Hematopoietic multipotent progenitor cell treated with erythropoietin and hydrocortisone succinate and interleukin-3 and kit ligand, for 6 days (in vitro differentiated cells): ENCODE measurements around the gene ZEB1.
A peak's percentile ranks its signal among the peaks of the same experiment; 100 is the strongest.
"Not testable (repeated sequence)": the region's sequence is repeated elsewhere in the genome, so short reads cannot be mapped to it uniquely, and the experiment has no call there.

Experiments
- DNase-seq: peaks from one replicate; pipeline ENCODE4 v3.0.0-alpha.2; 2015

The ZEB1 gene

GRCh38 chr10:31427334-31427733, 108.3 kb downstream of the ZEB1 start:
- DNase-seq: not testable (repeated sequence)

- not testable (repeated sequence) for DNase-seq
Measured at GRCh38 chr10:31428499-31428898, 109.5 kb downstream of the ZEB1 start.

DNA sequence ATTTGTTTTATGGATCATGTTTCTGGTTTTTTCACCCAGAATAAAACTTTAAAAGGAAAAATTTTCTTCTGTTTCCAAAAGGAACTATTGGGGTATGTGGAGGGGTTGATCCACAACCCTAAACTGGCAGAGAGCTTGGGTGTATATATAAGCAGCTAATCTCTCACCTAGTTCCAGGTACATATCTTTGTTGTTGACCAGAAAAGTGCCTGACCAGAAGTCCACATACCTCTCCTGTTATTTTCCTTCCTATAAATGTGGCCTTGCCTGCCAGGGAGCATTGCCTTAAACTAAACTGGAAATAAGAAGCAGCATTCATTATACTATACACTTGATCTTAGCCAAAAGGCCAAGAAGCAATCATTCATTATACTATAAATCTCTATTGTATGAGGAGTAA, 112.0 kb downstream of the ZEB1 start:
- no peak for DNase-seq

DNA sequence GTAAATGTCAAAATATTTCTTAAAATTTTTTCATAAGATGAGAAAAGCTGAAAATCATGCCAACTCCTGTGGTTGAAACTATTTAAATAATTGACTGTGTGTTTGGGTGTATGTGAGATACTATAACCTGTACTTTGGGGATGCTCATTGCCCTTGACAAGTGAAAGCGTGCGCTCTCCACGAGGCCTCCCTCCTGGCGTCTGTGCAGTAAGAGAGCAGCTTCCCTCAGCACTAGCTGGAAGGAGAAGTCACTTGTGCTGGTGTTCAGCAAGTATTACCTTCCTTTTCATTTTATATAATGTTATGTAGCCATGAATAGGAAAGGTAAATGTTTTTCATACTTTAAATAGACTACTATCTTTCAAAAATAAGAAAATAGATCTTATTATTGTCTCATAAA, 118.9 kb downstream of the ZEB1 start:
- no peak for DNase-seq

GRCh38 chr10:31451766-31452165, 132.8 kb downstream of the ZEB1 start:
- no peak for DNase-seq

DNA sequence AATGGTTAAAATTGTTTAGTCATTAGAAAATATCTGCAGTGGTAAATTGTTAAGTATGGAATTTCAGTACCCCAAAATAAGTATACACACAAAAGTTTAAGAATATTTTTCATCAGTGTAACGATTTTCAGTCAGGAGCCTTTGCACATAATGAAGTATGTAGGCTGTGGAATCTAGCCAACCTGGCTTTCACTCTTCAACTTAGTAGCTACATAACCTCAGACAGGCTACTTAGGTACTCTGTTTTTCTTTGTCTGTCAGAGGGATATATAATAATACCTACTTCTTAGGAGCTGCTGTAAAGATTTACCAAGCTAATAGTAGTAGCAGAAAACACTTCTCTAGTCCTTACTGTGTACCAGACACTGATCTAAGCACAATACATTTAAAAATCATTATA, 137.5 kb downstream of the ZEB1 start:
- no peak for DNase-seq

DNA sequence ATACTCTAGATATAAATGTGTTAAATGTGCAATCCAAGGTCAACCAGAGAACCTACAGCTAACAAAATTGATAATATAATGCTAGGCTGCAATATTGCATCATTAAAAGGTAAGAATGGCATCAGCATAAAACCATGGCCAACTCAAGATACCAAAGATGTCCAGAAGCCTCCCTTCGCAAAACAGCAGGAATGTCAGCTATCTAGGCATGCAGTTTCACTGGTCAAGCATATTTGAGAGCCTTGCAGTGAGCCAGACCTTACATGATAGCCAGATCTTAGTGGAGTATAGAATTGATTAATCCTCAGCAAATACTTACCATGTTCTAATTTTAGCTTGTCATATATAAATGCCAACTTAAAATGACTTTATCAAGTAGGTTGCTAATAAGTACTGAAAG, 138.8 kb downstream of the ZEB1 start:
- DNase-seq: no peak

DNA sequence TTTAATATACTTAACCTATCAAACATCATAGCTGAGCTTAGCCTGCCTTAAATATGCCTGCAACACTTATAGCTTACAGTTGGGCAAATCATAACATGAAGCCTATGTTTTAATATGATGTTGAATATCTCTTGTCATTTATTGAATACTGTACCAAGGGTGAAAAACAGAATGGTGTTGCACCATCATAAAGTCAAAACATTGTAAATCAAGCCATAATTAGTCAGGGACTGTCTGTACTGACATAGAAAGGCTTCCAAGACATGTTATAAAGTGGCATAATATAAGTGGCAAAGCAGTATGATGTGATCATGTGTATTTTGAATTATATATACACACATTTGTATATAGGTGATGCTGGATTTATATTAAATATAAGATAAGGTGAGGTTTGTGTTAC, 140.0 kb downstream of the ZEB1 start:
- DNase-seq: no peak

DNA sequence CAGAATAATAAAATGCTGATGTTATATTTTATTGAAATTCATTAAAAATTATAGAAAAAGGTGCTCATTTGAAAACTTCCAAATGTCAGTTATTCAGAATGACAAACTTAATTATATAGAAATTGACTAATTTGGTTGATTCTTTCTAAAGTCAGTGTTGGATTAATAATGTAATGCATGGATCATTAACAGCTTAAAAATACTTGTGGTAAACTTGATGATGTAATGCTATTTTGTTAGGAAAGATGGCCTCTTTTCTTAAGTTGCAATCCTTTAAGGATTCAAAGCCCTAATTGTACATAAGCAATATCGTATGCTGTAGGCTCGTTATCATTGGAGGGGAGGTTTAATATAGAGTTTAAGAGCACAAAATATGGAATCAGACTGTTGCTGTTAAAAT, 141.2 kb downstream of the ZEB1 start:
- DNase-seq: no peak

DNA sequence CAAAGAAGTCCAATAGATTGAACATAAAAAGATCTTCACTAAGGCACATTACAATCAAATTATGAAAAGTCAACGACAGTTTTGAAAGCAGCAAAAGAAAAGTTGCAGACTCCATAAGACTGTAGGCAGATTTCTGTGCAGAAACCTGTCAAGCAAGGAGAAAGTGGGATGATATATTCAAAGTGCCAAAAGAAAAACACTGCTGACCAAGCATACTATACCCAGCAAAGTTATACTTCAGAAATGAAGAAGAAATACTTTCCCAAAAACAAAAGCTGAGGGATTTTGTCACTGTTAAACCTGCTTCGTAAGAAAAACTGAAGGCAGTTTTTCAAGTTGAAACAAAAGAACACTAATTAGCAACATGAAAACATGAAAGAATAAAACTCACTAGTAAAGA, 145.5 kb downstream of the ZEB1 start:
- DNase-seq: no peak

DNA sequence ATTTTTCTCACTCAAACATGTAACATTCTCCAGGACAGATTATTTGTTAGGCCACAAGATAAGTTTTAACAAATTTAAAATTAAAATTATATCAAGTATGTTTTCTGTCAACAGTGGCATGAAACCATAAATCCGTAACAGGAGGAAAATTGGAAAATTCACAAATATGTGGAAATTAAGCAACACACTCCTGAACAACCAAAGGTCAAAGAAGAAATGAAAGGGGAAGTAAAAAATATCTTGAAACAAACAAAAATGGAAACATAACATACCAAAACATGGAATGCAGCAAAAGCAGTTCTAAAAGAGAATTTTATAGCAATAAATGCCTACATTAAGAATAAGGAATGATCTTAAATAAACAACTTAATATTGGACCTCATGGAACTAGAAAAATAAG, 147.3 kb downstream of the ZEB1 start:
- no peak for DNase-seq

DNA sequence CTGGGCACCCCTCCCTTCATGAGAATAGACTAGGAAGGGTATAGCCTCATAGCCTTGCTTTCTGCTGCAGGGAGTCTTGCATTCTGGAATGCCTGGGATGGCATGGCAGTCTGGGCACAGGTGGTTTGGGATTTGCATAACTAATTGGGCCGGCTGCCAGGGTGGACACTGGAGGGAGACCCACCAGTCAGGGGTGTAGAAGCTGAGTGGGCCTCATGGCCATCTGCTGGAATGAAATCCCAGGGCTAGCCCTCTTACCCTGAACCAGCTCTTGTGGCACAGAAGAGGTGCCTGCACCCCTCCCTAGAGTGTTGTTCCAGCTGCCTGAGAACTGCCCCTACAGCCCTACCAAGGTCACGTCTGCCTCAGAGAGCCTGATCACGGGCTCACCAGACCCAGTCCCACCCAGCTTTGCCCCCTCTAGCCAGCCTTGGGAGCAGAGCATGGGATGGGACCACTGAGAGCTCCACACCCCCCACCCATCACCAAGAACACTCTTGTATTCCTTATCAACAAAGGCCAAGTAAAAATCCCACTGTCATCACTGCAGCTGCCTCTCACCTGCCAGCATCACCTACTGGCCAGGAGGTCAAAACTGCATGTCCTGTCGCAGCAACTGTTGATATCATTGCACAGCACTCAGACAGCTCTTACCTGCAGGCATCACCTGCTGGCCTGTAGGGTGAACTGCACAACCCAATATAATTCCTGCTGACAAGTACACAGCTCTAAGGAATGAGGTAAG, 148.9 kb downstream of the ZEB1 start:
- peak; percentile 22 for DNase-seq

DNA sequence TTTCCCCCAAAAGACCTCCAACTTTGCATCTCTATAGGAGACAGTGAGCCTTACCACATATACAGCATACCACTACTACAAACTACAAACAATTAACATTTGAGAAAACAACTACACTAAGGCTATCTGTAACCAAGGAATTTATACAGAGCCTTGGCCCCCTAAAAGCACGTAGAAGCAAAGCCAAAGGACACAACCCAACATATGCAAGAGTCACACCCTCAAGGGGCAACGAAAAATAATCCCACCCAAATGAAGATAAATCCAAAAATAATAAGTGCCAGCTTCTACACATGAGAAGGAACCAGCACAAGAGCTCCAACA, 149.5 kb downstream of the ZEB1 start:
- no peak for DNase-seq

DNA sequence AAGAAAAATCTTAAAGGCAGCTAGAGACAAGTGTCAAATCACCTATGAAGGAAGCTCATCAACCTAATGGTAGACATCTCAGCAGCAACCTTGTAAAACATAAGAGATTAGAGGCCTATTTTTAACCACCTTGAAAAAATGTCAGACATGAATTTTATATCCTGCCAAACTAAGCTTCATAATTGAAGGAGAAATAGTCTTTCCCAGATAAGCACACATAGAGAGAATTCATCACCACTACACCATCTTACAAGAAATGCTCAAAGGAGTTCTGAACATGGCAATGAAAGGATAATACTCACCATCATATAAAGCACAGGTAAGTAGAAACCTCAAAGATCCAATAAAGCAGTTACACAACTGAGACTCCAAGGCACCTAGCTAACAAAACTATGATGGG, 156.5 kb downstream of the ZEB1 start:
- no peak for DNase-seq

GRCh38 chr10:31476088-31476487, 157.1 kb downstream of the ZEB1 start:
- DNase-seq: no peak

- no peak for DNase-seq
Measured at GRCh38 chr10:31477584-31477983, 158.6 kb downstream of the ZEB1 start.

GRCh38 chr10:31479752-31480151, 160.7 kb downstream of the ZEB1 start:
- DNase-seq: peak; percentile 81

DNA sequence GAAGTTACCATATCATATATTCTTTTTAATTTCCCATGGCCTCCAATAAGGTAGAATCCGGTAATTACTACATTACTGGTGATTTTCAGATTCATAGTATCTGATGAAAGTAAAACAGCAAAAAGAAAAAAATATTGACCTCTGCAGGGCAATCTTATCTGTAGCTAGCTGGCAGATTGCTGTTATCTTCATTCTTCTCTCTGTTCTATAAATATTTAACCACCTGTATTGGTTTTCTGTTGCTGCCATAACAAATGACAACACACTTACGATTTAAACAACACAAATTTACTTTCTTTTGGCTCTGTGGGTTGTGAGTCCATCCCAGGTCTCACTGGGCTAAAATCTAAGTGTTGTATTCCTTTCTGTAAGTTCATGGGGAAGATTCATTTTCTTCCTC, 164.5 kb downstream of the ZEB1 start:
- no peak for DNase-seq

DNA sequence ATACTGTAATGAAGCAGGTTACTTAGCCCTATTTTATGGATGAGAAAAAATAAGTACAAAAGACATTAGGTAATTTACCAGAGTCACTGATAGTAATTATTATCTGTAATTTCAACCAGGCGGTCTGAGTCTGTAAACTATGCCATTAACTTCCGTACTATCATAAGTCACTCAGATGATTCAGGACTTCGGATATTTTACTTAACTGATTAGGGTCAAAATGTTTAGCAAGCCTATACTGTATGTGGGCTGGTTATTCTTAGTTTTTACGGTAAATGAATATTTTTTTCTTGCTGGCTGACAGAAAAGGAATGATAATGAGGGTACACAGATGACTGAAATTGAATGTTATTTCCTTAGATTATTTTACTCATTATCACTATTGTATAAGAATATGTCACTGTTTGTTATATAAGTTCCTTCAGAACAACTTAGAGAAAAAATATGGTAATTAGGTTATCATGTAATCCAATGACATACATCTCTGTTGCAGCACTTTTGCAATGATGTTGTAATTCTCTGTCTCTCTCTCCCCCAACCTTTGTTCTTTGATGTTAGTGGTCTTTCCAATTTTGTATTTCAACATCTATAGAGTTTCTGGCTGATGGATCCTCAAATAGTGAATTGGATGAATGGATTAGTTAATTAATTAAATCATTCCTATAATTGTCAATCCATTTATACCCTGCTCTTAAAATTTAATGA, 165.6 kb downstream of the ZEB1 start:
- DNase-seq: no peak

DNA sequence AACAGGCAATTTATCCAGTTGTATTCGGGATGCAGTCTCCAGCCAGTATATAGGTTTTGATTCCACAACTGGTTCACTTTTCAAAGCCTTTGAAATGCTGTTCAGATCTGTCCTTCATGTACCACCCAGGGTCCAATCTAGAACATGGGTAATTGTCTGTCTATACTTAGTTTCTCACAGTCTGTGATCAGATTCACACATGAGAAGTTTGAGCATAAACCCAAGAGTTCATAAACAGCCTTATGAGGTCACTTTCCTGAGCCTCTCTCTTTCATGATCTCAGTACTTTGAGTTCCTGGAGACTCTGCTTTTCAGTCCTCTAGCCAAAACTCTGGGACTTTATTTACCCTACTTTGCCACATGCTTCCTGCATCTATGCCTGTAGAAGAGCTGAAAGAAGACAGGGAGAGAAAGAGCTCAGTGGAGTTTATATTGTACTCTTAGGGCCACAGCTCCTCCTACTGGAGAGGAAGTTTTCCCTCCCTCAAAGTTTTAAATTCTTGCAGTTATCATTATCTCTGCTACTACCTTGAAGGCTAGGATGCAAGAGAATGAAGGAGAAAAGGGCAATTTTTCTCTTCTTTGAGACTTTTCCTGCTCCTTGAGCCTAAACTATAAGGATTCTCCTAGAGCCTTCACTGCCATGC, 172.0 kb downstream of the ZEB1 start:
- peak; percentile 69 for DNase-seq

GRCh38 chr10:31507427-31507826, 188.4 kb downstream of the ZEB1 start:
- no peak for DNase-seq

DNA sequence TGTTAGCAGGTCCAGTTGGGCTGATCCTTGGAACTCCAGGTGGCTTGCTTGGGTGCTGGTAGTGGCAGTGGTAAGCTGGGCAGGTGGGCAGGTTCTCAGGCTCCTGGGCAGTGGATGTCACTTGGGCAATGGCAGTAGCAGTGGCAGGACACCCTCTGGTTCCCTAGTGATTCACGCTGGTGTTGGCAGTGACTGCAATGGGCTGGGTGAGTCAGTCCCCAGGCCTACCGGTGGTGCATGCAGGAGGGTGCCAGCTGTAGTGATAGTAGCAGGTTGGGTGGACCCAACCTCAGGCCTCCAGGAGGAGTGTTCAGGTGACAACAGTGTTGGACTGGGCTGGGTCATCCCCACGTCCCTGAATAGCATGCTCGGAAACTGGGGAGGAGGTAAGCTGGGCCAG, 189.2 kb downstream of the ZEB1 start:
- DNase-seq: no peak

- DNase-seq: no peak
Measured at GRCh38 chr10:31508882-31509281, 189.9 kb downstream of the ZEB1 start.

DNA sequence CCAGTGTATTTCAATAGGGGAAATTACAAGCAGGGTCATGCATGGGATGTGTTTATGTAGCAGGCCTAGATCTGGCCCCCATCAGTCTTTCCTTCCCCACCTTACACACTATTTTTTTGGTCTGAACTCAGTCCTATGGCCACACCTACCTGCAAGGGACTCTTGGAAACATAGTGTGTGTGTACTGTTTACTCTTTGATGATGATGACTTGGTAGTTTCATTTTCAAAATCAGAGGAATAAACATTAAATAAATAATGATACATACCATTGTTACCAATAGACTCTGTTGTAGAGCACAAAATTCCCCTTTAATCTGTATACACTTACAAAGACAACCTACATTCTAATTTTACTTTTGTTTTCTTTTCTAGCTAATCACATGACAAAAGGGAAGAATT, 191.0 kb downstream of the ZEB1 start:
- DNase-seq: no peak
